ENCODE results near the gene CRISP1. TPM values are rescaled to one million over a fixed set of nuclear protein-coding genes. Genes with fewer than 3 reads are reported as not detected.

The CRISP1 gene
- total and polyA plus RNA-seq, 2 donors (not counting 3 experiments of a cell fraction or from before 2014, with no cell fraction given), result not detected

- Histone ChIP-seq H3K9ac (replicated peaks; ENCODE audit: extremely low read depth, insufficient read depth, low read length) (no peak overlapping the region), H3K36me3 (ENCODE audit: control insufficient read depth in 2 of 2, extremely low read depth in 1 of 2, insufficient read depth in 2 of 2, low read length in 2 of 2) (no peaks in the 10 kb centered on the region), H3K4me2 (ENCODE audit: insufficient read depth, low read length) (no peak overlapping the region), H2AFZ (ENCODE audit: low read depth, low read length) (no peak overlapping the region), H3K27ac (ENCODE audit: insufficient read depth, low read depth, low read length) (no peak overlapping the region), H3K79me2 (ENCODE audit: control insufficient read depth, insufficient read depth, low read length) (no peaks in the 10 kb centered on the region), H3K27me3 (ENCODE audit: control insufficient read depth in 2 of 2, insufficient read depth in 2 of 2, low read length in 2 of 2) (no peaks in the 10 kb centered on the region), H3K9me1 (replicated peaks; ENCODE audit: control insufficient read depth, extremely low read depth, insufficient read depth, low read length) (no peaks in the 10 kb centered on the region), H3K9me3 (replicated peaks; ENCODE audit: control insufficient read depth, insufficient read depth, low read length) (no peaks in the 10 kb centered on the region), H3K4me3 (replicated peaks in 1 of 3; ENCODE audit: insufficient read depth in 1 of 3, low read depth in 1 of 3, low read length in 3 of 3) (no peak overlapping the region), H4K20me1 (replicated peaks; ENCODE audit: control insufficient read depth, extremely low read depth, insufficient read depth, low read length) (no peaks in the 10 kb centered on the region), H3K4me1 (ENCODE audit: control insufficient read depth, extremely low read depth, insufficient read depth, low read length) (no peaks in the 10 kb centered on the region)
- ChIA-PET POLR2A (no interaction called here), CTCF (no interaction called here)
- dilution Hi-C loops (cut with MboI; ENCODE audit: extremely low pct_ligation_motif_present, low sequenced_read_pairs), result no loop called here
- no peak for FAIRE-seq
- TF ChIP-seq MYC (IDR thresholded peaks at IDR 0.05; ENCODE audit: low read depth, low read length) (no peak), GATA2 (IDR thresholded peaks at IDR 0.05; ENCODE audit: insufficient read depth, insufficient read length, low read depth, low read length) (no peak), FOS (IDR thresholded peaks at IDR 0.05; ENCODE audit: borderline replicate concordance, insufficient read depth, low read length) (no peak), EZH2 (IDR thresholded peaks at IDR 0.05; ENCODE audit: borderline replicate concordance, low read depth, low read length, severe bottlenecking) (no peak), MAX (IDR thresholded peaks at IDR 0.05; ENCODE audit: insufficient read depth, insufficient read length) (no peak), JUN (IDR thresholded peaks at IDR 0.05; ENCODE audit: borderline replicate concordance, insufficient read depth, insufficient read length, low read depth) (no peak)
- no peak for DNase-seq (ENCODE audit: low read depth, low spot score)
- no TSS peak for BruUV-seq (replicated peaks)
- intact Hi-C loops (cut with micrococcal nuclease), result no loop called here
Measured at GRCh38 chr6:49813248-49813647, 53.1 kb downstream of the CRISP1 start.

DNA sequence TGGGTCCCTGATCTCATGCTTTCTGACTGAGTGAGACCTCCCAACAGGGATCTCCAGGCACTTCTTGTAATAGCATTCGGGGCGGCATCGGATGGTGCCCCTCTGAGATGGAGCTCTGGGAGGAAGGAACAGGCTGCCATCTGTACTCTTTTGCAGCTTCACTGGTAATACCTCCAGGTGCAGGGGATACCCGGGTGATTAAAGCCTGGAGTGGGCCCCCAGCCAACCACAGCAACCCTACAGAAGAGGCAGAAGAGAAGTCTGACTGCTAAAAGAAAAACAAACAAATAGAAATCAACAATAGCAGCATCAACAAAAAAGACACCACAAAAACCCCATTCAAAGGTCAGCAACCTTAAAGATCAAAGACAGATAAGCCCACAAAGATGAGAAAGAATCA is 60.2 kb downstream of the CRISP1 start:
- no peak overlapping the region for H3K9ac ChIP-seq (replicated peaks; ENCODE audit: extremely low read depth, insufficient read depth, low read length)
- no peak overlapping the region for H3K4me3 ChIP-seq (replicated peaks in 1 of 3; ENCODE audit: insufficient read depth in 1 of 3, low read depth in 1 of 3, low read length in 3 of 3)
- H4K20me1 ChIP-seq (replicated peaks; ENCODE audit: control insufficient read depth, extremely low read depth, insufficient read depth, low read length), result no peaks in the 10 kb centered on the region
- DNase-seq (ENCODE audit: low read depth, low spot score), result no peak
- no peak overlapping the region for H3K4me2 ChIP-seq (ENCODE audit: insufficient read depth, low read length)
- no peaks in the 10 kb centered on the region for H3K4me1 ChIP-seq (ENCODE audit: control insufficient read depth, extremely low read depth, insufficient read depth, low read length)
- TF ChIP-seq POLR2A (IDR thresholded peaks at IDR 0.05; ENCODE audit: low read depth, low read length), result no peak
- no peak for TF ChIP-seq MYC (IDR thresholded peaks at IDR 0.05; ENCODE audit: low read depth, low read length)
- no peak for TF ChIP-seq JUN (IDR thresholded peaks at IDR 0.05; ENCODE audit: borderline replicate concordance, insufficient read depth, insufficient read length, low read depth)
- TF ChIP-seq FOS (IDR thresholded peaks at IDR 0.05; ENCODE audit: borderline replicate concordance, insufficient read depth, low read length), result no peak
- TF ChIP-seq MAX (IDR thresholded peaks at IDR 0.05; ENCODE audit: insufficient read depth, insufficient read length), result no peak
- TF ChIP-seq EZH2 (IDR thresholded peaks at IDR 0.05; ENCODE audit: borderline replicate concordance, low read depth, low read length, severe bottlenecking), result no peak
- TF ChIP-seq, protein P1, sequence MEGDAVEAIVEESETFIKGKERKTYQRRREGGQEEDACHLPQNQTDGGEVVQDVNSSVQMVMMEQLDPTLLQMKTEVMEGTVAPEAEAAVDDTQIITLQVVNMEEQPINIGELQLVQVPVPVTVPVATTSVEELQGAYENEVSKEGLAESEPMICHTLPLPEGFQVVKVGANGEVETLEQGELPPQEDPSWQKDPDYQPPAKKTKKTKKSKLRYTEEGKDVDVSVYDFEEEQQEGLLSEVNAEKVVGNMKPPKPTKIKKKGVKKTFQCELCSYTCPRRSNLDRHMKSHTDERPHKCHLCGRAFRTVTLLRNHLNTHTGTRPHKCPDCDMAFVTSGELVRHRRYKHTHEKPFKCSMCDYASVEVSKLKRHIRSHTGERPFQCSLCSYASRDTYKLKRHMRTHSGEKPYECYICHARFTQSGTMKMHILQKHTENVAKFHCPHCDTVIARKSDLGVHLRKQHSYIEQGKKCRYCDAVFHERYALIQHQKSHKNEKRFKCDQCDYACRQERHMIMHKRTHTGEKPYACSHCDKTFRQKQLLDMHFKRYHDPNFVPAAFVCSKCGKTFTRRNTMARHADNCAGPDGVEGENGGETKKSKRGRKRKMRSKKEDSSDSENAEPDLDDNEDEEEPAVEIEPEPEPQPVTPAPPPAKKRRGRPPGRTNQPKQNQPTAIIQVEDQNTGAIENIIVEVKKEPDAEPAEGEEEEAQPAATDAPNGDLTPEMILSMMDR (IDR thresholded peaks at IDR 0.05; ENCODE audit: extremely low read depth in 1 of 2, insufficient read depth in 1 of 2, low read depth in 1 of 2, low read length in 2 of 2), result no peak
- no peak for TF ChIP-seq GATA2 (IDR thresholded peaks at IDR 0.05; ENCODE audit: insufficient read depth, insufficient read length, low read depth, low read length)
- TF ChIP-seq POLR2AphosphoS5 (IDR thresholded peaks at IDR 0.05; ENCODE audit: insufficient read depth, low read depth, low read length), result no peak
- no peak overlapping the region for H2AFZ ChIP-seq (ENCODE audit: low read depth, low read length)
- no TSS peak for BruUV-seq (replicated peaks)
- H3K79me2 ChIP-seq (ENCODE audit: control insufficient read depth, insufficient read depth, low read length), result no peaks in the 10 kb centered on the region
- H3K27me3 ChIP-seq (ENCODE audit: control insufficient read depth in 2 of 2, insufficient read depth in 2 of 2, low read length in 2 of 2), result no peaks in the 10 kb centered on the region
- intact Hi-C loops (cut with micrococcal nuclease), result no loop called here
- no peak overlapping the region for H3K27ac ChIP-seq (ENCODE audit: insufficient read depth, low read depth, low read length)
- ChIA-PET CTCF (no interaction called here), POLR2A (no interaction called here)
- H3K9me1 ChIP-seq (replicated peaks; ENCODE audit: control insufficient read depth, extremely low read depth, insufficient read depth, low read length), result no peaks in the 10 kb centered on the region
- no peaks in the 10 kb centered on the region for H3K9me3 ChIP-seq (replicated peaks; ENCODE audit: control insufficient read depth, insufficient read depth, low read length)
- no peak for FAIRE-seq
- dilution Hi-C loops (cut with MboI; ENCODE audit: extremely low pct_ligation_motif_present, low sequenced_read_pairs), result no loop called here
- no peaks in the 10 kb centered on the region for H3K36me3 ChIP-seq (ENCODE audit: control insufficient read depth in 2 of 2, extremely low read depth in 1 of 2, insufficient read depth in 2 of 2, low read length in 2 of 2)

All from endothelial cell of umbilical vein (primary cell).